HG03442 (cell line): ENCODE results near the gene GRB10.
"Not testable (repeated sequence)": the region's sequence is repeated elsewhere in the genome, so short reads cannot be mapped to it uniquely, and the experiment has no call there.

Experiments
- ATAC-seq: cut with Tn5 transposase; IDR thresholded peaks from one replicate; pipeline ENCODE4 v1.9.1; 2021; ENCODE audit warnings: mild to moderate bottlenecking, moderate library complexity; ENCODE audit not compliant: unreplicated experiment

GRB10 gene

DNA sequence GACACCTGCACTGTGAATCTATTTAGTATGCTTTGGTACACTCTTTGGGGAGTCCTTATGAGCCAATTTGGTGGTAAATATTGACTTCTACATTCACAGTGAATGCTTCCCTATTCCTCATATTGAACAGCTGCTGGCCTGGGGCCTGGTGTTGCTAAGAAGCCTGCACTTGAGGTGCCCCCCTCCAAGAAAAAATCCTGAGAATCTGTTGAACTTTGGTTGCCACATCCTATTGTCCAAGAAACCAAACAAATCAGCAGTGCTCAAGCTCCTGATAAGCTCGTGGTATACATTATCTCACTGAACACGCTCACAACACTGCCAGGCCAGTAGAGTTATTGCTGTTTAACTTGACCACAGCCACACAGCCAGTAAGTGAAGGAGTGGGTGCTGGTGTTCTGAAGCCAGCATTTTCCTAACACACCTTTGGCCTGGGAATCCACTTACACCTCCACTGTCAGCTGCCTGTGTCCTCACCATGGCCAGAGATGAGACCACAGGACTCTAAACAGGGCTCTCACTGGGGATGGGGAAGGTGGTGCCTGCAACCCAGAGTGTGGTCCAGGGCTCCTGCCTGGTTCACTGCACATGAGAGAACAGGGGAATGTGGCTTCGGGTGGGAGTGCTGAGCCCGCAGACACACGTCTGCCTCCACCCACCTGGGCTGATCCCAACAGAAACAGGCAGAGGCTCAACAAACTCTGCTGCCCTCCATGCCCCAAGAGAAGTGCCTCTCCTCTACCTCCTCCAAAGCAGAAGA is 224.2 kb downstream of the GRB10 start:
- no peak for ATAC-seq

DNA sequence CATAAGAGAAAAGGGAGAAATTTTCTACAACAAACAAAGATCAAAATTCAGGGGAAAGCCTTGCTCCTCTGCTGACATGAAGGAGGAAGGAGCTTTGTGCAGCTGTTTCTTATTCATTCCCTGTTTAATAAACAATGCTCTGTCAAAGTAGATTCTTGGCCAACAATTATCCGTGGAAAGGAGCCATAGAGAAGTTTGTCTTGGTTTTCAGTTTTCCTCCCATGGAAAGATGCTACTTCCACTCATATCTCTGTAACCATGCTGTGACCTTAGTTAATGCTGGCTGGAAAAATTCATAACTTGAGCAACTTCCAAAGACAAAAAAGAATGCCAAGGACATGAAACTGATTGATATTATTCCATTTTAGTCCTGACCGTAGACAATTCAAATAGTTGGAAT is 225.6 kb downstream of the GRB10 start:
- ATAC-seq, result no peak

DNA sequence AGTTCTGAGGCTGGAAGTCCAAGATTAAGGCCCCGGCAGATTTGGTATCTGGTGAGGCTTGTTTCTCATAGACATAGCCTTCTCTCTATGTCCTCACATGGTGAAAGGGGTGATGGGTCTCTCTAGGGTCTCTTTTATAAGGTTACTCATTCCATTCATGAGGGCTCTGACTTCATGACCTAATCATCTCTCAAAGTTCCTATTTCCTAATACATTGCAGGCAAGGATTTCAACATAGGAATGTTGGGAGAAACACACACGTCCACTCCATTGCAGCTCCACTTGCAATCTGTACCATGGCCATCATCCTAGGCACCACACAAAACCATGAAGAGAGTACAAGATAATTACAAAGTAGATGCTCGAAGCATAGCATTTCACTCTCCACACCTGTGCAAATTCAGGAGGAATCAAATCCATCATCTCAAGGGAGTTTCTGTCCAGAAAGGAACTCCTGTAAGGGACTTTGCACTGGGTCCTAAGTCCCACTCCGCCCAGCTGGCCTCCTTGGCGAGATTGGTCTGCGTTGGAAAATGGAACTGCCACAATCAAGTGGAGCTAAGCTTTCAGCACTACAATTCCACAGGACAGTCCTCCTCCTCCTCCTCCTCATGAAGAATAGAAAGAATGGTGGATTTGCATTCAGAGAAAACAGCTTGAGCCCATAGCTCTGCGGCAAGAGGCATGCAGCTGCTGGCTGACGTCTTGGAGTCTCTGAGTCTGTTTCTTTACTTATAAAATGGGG is 226.3 kb downstream of the GRB10 start:
- no peak for ATAC-seq

DNA sequence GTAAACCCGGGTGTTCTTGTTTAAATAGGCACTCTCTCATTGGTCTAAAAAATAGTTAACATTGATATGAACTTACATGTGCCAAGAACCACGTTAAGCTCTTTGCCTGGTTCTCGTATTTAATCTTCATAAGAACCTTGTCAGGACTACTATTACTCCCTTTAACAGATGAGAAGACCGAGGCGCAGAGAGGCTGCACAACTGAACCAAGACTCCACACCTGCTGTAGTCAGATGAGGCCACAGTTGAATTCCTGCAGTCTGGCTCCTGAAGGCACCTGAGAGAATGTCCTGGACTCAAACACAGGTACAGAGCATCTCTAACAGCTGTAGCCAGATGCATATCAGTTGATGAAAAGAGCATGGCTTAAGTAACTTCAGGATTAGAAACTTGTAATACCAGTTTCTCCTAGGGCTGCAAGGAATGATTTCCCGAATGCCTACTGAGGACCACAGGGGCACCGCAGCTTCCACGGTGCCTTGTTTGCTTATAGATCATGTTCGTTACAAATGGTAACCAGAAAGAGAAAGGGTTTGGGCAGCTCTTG is 227.0 kb downstream of the GRB10 start:
- no peak for ATAC-seq

DNA sequence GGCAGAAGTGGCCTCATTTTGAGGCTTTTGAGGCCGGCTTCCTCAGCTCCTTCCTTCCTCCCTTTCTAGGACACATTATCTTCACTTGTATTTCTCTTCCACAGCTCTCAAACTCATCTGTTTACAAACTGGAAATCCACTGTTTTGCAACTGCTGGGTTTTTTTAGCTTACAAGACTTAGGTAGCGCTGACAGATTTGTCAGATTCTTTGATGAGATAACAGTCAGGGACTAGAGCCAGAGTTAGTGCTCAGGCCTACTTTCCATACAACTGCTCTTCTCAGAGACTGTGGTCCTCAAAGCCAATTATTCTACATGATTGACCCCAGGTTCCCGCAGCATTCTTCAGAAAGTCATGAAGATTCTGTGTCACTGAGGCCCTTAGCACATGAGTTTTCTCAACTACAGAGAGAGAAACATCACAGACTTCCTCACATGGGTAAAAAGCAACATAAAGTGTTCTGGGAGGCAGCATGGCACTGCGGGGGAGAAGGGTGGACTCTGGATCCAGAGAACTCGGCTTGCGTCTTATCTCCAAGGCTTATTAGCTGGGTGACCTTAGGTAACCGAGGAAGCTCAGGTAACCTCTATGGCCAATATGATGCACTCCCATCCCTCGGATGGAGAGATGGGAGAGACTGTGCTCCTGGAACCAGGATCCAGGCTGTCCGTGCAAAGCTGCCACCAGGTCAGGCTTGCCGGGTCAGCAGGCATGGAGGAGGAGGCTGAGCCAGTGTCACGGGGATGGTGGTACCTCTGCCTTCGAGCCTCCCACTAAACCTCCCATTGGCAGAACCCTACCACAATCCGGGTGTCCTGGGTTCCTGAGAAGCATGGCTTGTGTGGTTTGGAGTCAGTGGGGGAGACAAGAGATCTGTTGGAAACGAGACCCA is 228.0 kb downstream of the GRB10 start:
- no peak for ATAC-seq

DNA sequence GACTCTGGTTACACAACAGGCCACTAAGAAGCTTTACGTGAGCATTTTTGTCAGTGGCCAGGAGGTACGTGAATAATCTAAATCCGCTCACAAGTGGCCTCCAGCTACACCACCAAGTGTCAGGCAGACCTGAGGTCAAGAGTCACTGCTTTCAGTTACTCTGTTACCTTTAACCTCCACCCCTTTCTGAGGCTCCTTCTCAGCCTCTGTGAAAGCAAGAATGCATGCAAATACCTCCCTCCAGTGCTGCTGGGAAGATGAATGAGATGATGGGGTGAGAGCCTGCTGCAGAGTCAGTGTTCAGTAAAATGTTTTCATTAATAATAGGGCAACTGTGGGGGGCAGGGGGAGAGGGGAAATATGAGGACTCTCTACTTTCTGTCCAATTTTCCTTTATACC is 228.7 kb downstream of the GRB10 start:
- no peak for ATAC-seq

DNA sequence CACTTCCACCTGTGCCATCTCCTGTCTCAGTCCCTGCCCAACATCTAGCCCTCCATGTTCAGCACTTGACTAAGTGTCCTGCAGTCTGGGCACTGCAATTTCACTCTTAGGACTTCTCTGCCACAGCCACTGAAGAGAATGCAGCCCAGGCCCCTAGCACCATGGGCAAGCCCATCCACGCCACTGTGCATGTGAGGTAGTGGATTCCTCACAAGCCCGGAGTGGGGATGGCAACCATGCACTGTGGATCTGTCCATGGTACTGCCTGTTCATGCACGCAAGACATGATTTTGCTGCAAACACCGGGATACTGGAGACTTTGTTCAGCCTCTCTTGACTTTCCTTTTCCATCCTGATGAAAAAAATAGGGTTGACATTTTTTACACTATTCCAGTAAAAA is 229.8 kb downstream of the GRB10 start:
- ATAC-seq, result no peak

DNA sequence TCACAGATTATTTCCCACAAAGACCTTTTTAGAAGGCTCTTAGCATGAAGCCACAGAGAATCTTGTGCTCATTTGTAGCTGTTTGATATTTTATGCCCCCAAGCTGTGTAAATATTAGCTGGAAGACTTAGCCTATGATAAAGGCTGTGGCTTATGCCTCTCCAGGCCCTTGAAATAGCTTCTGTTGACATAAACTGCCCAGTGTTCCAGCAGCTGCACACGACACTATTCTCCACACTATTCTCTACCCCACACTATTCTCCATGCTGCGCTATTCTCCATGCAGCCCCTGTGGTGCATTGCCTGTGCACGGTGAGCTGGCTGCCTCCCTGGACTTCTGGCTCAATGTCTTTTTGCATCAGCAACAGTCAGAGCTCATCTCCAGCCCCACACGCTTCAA is 230.6 kb downstream of the GRB10 start:
- no peak for ATAC-seq

DNA sequence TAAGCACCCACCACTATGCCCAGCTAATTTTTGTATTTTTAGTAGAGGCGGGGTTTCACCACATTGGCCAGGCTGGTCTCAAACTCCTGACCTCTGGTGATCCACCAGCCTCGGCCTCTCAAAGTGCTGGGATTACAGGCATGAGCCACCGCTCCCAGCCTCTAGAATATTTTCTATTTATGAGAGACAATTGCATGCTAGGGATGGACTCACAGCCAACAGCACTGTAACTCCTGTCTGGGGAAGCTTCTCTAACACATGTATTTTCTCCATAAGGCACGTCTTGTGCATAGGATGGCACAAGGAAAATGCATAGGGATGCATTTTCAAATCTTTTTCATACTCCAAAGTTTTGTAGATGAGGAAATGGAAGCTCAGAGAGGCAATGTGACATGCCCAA is 237.1 kb downstream of the GRB10 start:
- not testable (repeated sequence) for ATAC-seq

DNA sequence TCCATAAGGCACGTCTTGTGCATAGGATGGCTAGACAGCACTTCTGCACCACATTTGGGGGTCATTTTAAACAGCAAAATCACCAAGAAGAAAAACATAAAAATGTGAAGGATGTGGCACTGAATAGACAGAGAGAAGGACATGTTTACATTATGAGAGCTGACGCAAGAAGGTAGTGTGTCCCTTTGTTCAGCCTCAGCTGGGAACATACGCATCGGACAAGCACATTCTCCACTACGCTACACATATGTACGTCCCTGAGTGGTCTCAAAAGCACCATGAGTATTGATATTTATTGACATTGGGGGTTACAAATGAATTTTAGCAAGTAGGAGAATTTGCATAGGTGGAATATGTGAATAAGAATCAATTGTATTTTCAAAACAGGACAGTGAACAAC is 237.7 kb downstream of the GRB10 start:
- ATAC-seq, result no peak

DNA sequence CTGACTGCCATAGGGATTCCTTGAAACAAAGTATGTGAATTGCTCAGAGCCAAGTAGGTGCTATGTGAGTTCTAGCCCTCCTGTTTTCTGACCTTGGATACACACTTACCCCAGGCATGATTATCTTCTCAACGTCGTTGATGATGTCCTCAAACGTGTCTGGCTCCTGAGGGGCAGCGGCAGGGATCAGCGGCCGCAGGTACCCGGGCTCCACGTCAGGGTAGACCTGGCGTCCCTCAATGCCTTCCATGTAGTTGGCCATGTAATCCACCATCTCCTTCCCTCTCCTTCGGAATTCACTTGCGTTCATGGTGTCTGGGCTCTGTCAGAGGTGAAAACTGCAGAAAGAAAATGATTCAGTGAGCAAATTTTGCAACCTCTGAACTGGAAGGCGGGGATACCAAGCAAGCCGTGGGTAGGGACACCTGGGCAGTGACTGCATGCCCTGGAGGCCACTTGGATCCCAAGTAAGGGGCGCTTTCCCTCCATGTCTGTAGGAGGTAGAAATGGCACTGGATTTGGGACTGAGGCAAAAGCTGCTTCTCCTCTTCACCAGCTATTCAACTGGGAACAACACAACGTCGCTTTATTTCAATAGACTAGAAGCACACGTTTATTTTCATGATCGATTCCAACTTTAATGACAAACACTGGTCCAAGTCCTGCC is 238.8 kb downstream of the GRB10 start:
- no peak for ATAC-seq

DNA sequence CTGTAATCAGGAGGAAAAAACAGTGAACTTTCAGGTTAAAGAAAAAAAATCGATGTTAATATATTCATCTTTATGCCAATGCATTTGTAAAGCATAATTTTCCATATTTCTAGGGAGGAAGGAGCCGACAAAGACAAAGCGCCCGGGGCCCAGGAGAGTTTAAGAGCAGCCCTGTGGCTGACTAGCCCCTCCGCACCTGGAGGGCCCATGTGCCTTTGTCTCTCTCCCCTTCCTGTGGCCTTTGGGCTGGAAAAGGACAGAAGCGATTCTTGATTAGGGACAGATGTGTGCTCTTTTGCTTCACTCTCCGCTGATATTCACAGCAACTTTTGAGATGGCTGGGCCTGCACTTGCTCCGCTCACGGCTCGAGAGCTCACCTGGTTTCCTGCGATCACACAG is 240.6 kb downstream of the GRB10 start:
- ATAC-seq, result no peak

DNA sequence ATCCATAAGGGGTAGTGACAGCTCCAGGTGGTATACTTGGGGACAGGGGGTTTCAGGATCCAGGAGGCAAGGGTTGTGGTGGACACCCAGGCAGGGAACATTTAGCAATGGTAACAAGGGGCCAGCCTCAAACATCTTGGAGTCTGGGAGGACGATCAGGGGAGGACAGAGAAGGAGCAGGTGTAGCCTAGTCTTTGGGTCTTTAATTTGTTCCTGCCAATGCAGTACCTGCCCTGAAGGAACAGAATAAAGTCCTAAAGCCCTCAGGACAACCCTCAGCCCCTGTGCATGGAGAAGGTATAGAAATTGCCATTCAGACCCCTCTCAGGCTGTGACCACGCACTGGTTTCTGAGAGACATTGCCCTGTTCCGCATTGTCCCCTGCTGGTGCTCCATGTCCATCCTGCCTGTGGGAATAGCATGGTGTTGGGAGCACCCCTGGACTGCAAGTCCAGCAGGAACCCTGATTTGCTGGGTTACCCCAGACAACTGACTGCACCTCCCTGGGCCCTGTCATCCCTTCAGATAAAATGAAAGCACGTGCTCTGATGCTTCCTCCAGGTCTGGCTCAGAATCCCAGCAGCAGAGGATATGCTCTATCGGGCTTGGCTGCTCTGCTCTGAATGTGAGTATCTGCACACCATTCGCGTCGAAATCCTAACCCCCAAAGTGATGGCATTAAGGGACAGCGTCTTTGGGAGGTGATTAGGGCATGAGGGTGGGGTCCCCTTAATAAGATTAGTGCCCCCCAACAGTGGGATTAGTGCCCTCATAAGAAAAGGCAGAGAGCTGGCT is 241.7 kb downstream of the GRB10 start:
- ATAC-seq, result no peak
